Measurements from ENCODE around the gene PLCL1.

The PLCL1 gene

GRCh38 chr2:198116756-198117155 is 312.4 kb downstream of the PLCL1 start:
- DNase-seq (ENCODE audit: low read depth): no peak

- no peak for DNase-seq (ENCODE audit: low read depth)
Measured at GRCh38 chr2:198117406-198118041, 313.1 kb downstream of the PLCL1 start.

- DNase-seq (ENCODE audit: low read depth): no peak
Measured at GRCh38 chr2:198127627-198128026, 323.2 kb downstream of the PLCL1 start.

DNA sequence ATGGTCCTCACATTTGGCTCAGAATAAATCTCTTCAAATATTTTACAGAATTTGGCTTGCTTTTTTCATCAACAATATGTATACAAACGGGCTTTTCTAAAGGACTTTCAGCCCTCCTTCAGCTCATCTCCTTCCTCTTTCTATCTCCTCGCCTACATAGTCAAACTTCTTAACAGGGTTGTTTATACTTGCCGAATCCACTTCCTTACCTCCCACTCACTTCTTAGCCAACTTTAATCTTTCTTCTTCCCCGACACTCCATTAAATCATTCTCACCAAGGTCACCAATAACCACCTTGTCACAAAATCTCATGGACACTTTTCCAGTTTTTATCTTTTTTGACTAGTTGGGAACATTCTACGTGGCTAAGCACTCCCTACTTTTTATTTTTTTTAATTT is 325.2 kb downstream of the PLCL1 start:
- DNase-seq (ENCODE audit: low read depth): no peak

DNA sequence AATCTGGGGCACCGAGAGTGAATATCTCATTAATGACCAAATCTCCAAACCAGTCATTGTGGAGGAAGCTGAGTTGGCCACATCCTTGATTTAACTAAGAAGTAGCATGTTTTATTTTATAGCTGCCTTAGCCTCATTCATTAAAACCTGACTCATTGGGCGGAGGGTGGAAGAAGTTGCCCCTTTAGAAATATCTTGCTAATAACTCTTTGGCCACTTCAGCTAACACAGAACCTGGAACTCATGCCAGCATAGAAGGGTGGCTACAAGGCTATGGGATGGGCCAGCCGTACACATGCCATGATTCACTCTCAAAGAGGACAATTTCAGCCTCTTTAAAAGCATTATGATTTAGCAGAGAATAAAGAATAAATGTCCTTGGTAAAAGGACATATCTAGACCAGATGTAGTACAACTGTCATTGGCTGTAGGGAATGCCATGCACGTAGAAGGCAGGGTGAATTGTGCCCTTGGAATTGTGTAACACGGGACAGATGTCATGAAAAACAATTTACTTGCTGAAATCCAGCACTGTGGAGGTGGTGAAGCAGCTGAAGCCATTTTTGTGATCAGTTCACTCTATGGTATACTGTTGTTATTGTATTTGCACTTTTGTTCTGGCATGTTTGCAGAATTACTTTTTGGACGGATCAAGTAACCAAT is 330.0 kb downstream of the PLCL1 start:
- no peak for DNase-seq (ENCODE audit: low read depth)

- no peak for DNase-seq (ENCODE audit: low read depth)
Measured at GRCh38 chr2:198135481-198135934, 331.1 kb downstream of the PLCL1 start.

DNA sequence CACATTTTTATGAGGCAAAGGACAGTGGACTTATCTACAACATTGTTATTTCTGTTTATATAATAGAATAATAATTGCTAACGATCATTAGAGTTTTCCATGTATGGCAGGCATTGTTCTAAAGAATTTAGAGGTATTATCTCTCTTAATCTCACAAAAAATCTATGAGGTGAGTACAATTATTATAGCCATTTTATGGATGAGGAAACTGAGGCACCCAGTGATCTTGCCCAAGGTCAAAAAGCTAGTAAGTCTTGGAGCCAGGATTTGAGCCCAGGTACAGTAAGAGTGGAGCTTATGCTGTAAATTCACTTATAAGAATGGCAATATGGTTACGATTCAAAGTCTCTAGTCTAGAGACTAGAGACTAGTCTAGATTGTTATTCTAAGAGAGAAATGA is 331.7 kb downstream of the PLCL1 start:
- DNase-seq (ENCODE audit: low read depth): no peak

DNA sequence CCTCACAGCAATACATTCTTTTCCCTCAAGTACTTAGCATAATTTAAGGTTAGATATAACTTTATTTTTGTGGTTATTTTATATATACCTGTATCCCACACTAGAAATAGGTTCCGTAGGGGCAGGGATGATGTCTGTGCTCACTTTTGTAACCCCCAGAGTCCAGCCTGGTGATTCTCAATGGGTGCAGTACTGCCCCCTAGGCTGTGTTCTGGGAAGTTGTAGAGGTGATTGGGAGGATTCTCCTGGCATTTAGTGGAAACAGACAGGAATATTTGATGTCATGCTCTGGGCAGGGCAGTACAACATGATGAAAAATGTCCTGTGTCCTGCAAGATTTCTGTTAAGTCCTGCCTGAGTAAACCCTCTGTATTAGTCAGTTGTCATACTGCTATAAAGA is 333.3 kb downstream of the PLCL1 start:
- no peak for DNase-seq (ENCODE audit: low read depth)

- no peak for DNase-seq (ENCODE audit: low read depth)
Measured at GRCh38 chr2:198141726-198142125, 337.3 kb downstream of the PLCL1 start.

- DNase-seq (ENCODE audit: low read depth): no peak
Measured at GRCh38 chr2:198143156-198143555, 338.8 kb downstream of the PLCL1 start.

GRCh38 chr2:198143793-198144192 is 339.4 kb downstream of the PLCL1 start:
- DNase-seq (ENCODE audit: low read depth): no peak

GRCh38 chr2:198144660-198145059 is 340.3 kb downstream of the PLCL1 start:
- no peak for DNase-seq (ENCODE audit: low read depth)

- no peak for DNase-seq (ENCODE audit: low read depth)
Measured at GRCh38 chr2:198146346-198146940, 342.1 kb downstream of the PLCL1 start.

GRCh38 chr2:198157314-198157713 is 352.9 kb downstream of the PLCL1 start:
- DNase-seq (ENCODE audit: low read depth): no peak

- no peak for DNase-seq (ENCODE audit: low read depth)
Measured at GRCh38 chr2:198161151-198161550, 356.8 kb downstream of the PLCL1 start.

GRCh38 chr2:198162276-198162675 is 357.9 kb downstream of the PLCL1 start:
- DNase-seq (ENCODE audit: low read depth): no peak

DNA sequence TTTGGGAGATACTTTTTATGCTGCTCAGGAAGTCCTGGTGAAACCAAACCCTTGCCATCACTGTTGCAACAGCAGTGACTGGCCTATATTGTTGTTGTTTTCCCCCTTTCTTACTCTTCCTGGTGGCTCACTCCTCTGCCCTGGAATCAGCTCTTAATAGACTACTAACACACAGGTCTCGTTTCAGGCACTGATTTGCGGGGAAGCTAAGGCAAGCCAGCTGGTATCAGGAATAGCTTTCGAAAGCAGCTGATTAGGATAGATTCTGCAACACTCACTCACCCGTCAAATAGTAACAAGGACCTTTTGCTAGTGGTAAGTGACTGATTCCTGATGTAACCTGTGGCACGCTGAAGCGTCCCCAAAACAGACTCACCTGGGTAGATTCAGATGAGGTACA is 360.4 kb downstream of the PLCL1 start:
- no peak for DNase-seq (ENCODE audit: low read depth)

DNA sequence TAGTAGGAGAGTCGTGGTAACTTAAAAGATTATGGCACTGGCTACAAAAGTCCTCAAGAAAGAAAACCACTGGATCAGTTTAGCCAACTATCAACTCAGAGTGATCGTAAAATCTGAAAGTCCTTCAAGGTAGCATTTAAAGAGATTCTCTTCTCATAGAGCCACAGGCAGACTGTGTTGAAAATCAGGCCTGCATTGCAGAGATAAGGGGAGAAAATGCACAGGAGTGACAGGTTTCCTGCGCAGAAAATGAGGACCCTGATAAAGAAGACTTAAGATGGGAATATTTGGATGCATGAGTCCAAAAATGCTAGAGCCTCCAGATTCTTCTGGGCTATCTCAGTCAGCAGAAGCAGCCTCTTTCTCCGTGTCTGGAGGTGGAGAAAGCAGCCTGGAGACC is 360.9 kb downstream of the PLCL1 start:
- DNase-seq (ENCODE audit: low read depth): no peak

DNA sequence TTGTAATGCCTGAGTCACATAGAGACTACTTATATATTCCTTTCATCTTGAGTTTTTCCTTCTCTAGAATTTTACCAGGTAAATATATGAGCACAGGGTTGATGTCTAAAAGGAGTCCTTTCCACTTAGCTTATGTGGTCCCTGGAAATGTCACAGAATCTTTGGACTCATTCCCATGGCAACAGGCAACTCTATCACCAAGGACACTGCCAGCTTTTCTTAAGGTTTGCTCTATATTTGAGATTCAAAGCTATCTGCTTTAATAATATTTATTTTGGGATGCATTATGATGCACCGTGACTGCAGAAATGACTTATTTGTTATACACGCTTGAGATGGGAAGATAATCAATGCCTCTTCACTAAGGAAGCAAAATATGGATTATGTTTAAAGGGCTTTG is 363.0 kb downstream of the PLCL1 start:
- DNase-seq (ENCODE audit: low read depth): no peak

DNA sequence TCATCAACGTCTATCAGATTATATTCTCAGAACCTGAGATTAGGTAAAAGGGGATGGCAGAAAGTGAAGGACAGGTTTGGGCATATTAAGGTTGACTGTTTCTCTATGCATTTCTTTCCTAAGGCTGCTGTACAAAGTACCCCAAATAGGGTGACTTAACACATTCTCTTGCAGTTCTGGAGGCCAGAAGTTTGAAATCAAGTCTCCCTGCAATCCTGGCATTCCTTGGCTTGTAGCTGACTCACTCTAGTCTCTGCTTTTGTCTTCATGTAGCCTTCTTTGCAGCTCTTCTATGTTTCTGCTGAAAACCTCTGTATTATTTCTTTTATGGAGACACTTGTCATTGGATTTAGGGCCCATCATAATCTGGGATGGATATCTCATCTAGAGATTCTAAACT is 364.3 kb downstream of the PLCL1 start:
- DNase-seq (ENCODE audit: low read depth): no peak

GRCh38 chr2:198173242-198173641 is 368.8 kb downstream of the PLCL1 start:
- no peak for DNase-seq (ENCODE audit: low read depth)

GRCh38 chr2:198173864-198174263 is 369.5 kb downstream of the PLCL1 start:
- DNase-seq (ENCODE audit: low read depth): no peak

DNA sequence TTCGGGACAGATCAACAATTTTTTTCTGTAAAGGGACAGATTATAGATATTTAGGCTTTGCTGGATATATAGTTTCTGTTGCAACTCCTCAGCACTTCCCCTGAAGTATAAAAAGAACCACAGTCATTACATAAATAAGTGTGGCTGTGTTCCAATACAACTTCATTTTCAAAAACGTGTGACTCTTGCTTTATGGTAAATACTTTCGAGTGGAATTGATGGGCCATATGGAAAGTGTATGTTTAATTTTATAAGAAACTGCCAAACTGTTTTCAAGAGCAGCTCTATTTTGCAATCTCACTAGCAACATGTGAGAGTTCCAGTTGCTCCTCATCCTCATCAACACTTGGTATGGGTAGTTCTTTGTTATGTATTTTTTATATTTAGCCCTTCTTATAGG is 370.9 kb downstream of the PLCL1 start:
- DNase-seq (ENCODE audit: low read depth): no peak

GRCh38 chr2:198177040-198177439 is 372.6 kb downstream of the PLCL1 start:
- no peak for DNase-seq (ENCODE audit: low read depth)

All from activated T-helper 1 cell treated with Interleukin-2 at 50 U/mL for 16 hours (primary cell).